H9 (cell line): ENCODE measurements around the gene PGPEP1. TPM values are rescaled to one million over a fixed set of nuclear protein-coding genes. Genes with fewer than 3 reads are reported as not detected.

Experiments
- DNase-seq: peaks from one replicate; pipeline ENCODE4 v3.0.0-alpha.2; 2017
- H2AFZ ChIP-seq: one replicate; pipeline ENCODE4 v1.6.1; 2013; ENCODE audit warnings: mild to moderate bottlenecking, low read length, control low read depth, moderate library complexity
- H2AK5ac ChIP-seq: 2 replicates; pipeline ENCODE4 v1.6.1; 2013; ENCODE audit warnings: low read length, control low read depth, mixed read lengths; ENCODE audit not compliant: insufficient read length
- H2BK120ac ChIP-seq: one replicate; pipeline ENCODE4 v1.6.1; 2013; ENCODE audit warnings: low read depth, mild to moderate bottlenecking, low read length, control low read depth, inconsistent platforms; ENCODE audit not compliant: poor library complexity, severe bottlenecking
- H2BK12ac ChIP-seq: 2 replicates; pipeline ENCODE4 v1.6.1; 2013; ENCODE audit warnings: low read length, control low read depth, mixed read lengths, low read depth; ENCODE audit not compliant: insufficient read length
- H2BK15ac ChIP-seq: 2 replicates; pipeline ENCODE4 v1.6.1; 2013; ENCODE audit warnings: low read depth, low read length, control low read depth
- H2BK20ac ChIP-seq: one replicate; pipeline ENCODE4 v1.6.1; 2013; ENCODE audit warnings: low read depth, mild to moderate bottlenecking, low read length, control low read depth, inconsistent platforms; ENCODE audit not compliant: poor library complexity, severe bottlenecking
- H2BK5ac ChIP-seq: 2 replicates; pipeline ENCODE4 v1.6.1; 2013; ENCODE audit warnings: low read length, control low read depth, mixed read lengths; ENCODE audit not compliant: insufficient read length
- H3K14ac ChIP-seq: 2 replicates; pipeline ENCODE4 v1.6.1; 2013; ENCODE audit warnings: low read length, control low read depth; ENCODE audit not compliant: insufficient read depth
- H3K18ac ChIP-seq: 2 replicates; pipeline ENCODE4 v1.6.1; 2013; ENCODE audit warnings: low read depth, mild to moderate bottlenecking, mixed read lengths, low read length, control low read depth; ENCODE audit not compliant: insufficient read length
- H3K23ac ChIP-seq: 2 replicates; pipeline ENCODE4 v1.6.1; 2013; ENCODE audit warnings: low read length, control low read depth, mixed read lengths, low read depth; ENCODE audit not compliant: insufficient read length
- H3K23me2 ChIP-seq: 2 replicates; pipeline ENCODE4 v1.6.1; 2013; ENCODE audit warnings: low read depth, mild to moderate bottlenecking, mixed read lengths, low read length, control low read depth; ENCODE audit not compliant: insufficient read length, poor library complexity, severe bottlenecking
- H3K27ac ChIP-seq: 2 replicates; pipeline ENCODE4 v1.5.1; 2013; ENCODE audit warnings: low read length, control low read depth, mixed read lengths, low read depth; ENCODE audit not compliant: insufficient read length
- H3K27me3 ChIP-seq: 2 replicates; pipeline ENCODE4 v1.6.1; 2013; ENCODE audit warnings: low read length, control low read depth, inconsistent platforms; ENCODE audit not compliant: insufficient read depth
- H3K4ac ChIP-seq: 2 replicates; pipeline ENCODE4 v1.6.1; 2013; ENCODE audit warnings: low read depth, mild to moderate bottlenecking, control low read depth, inconsistent platforms, low read length, moderate library complexity
- H3K4me1 ChIP-seq: 2 replicates; pipeline ENCODE4 v1.6.1; 2013; ENCODE audit warnings: low read length, control low read depth, inconsistent platforms; ENCODE audit not compliant: insufficient read depth
- H3K4me2 ChIP-seq: 2 replicates; pipeline ENCODE4 v1.6.1; 2013; ENCODE audit warnings: low read length, control low read depth, mixed read lengths; ENCODE audit not compliant: insufficient read length, insufficient read depth
- H3K56ac ChIP-seq: 2 replicates; pipeline ENCODE4 v1.6.1; 2013; ENCODE audit warnings: low read depth, mild to moderate bottlenecking, mixed read lengths, low read length, control low read depth; ENCODE audit not compliant: insufficient read length
- H3K79me1 ChIP-seq: 2 replicates; pipeline ENCODE4 v1.6.1; 2013; ENCODE audit warnings: low read depth, mild to moderate bottlenecking, moderate library complexity, low read length, control low read depth, inconsistent platforms; ENCODE audit not compliant: insufficient read depth, poor library complexity, severe bottlenecking
- H3K79me2 ChIP-seq: 2 replicates; pipeline ENCODE4 v1.6.1; 2013; ENCODE audit warnings: low read length, control low read depth, inconsistent platforms; ENCODE audit not compliant: insufficient read depth
- H3K9ac ChIP-seq: 2 replicates; pipeline ENCODE4 v1.6.1; 2013; ENCODE audit warnings: low read length, control low read depth, mixed read lengths; ENCODE audit not compliant: insufficient read length; ENCODE audit errors: extremely low read depth
- H3K9me3 ChIP-seq: one replicate; pipeline ENCODE4 v1.6.1; 2013; ENCODE audit warnings: low read depth, low read length, inconsistent platforms; ENCODE audit not compliant: control insufficient read depth
- H3T11ph ChIP-seq: one replicate; pipeline ENCODE4 v1.6.1; 2013; ENCODE audit warnings: mild to moderate bottlenecking, low read length, control low read depth, inconsistent platforms
- H4K20me1 ChIP-seq: one replicate; pipeline ENCODE4 v1.6.1; 2013; ENCODE audit not compliant: control insufficient read depth, insufficient read length, insufficient read depth
- H4K5ac ChIP-seq: 2 replicates; pipeline ENCODE4 v1.6.1; 2013; ENCODE audit warnings: low read depth, mild to moderate bottlenecking, mixed read lengths, low read length, control low read depth; ENCODE audit not compliant: insufficient read length
- H4K8ac ChIP-seq: replicated peaks from 2 replicates; pipeline ENCODE4 v1.6.1; 2013; ENCODE audit warnings: low read length, control low read depth, mixed read lengths, low read depth; ENCODE audit not compliant: insufficient read length
- H4K91ac ChIP-seq: 2 replicates; pipeline ENCODE4 v1.6.1; 2013; ENCODE audit warnings: low read depth, mild to moderate bottlenecking, moderate library complexity, mixed read lengths, low read length, control low read depth; ENCODE audit not compliant: insufficient read length
- H3K27ac Mint-ChIP-seq, 3 experiments: 2 replicates in 2 of 3; 3 replicates in 1 of 3; pipeline ENCODE4 v1.8.0; 2020 to 2021; ENCODE audit warnings: mixed read lengths in 3 of 3, mild to moderate bottlenecking in 1 of 3, moderate library complexity in 1 of 3
- H3K27me3 Mint-ChIP-seq: 2 replicates; pipeline ENCODE4 v1.8.0; 2021; ENCODE audit warnings: low read depth, mild to moderate bottlenecking, moderate library complexity, mixed read lengths
- H3K36me3 Mint-ChIP-seq, 3 experiments: 2 replicates in 2 of 3; 3 replicates in 1 of 3; pipeline ENCODE4 v1.8.0; 2020 to 2021; ENCODE audit warnings: low read depth in 3 of 3, mixed read lengths in 3 of 3; ENCODE audit not compliant: insufficient read depth in 1 of 3
- H3K4me1 Mint-ChIP-seq, 2 experiments: 2 replicates each; pipeline ENCODE4 v1.8.0; 2020; ENCODE audit warnings: mixed read lengths in 2 of 2
- H3K4me3 Mint-ChIP-seq, 2 experiments: 2 replicates in 1 of 2; 3 replicates in 1 of 2; pipeline ENCODE4 v1.8.0; 2020 to 2021; ENCODE audit warnings: mild to moderate bottlenecking in 2 of 2, mixed read lengths in 2 of 2, moderate library complexity in 1 of 2
- H3K9me3 Mint-ChIP-seq, 2 experiments: 2 replicates in 1 of 2; 3 replicates in 1 of 2; pipeline ENCODE4 v1.8.0; 2020; ENCODE audit warnings: mild to moderate bottlenecking in 2 of 2, mixed read lengths in 2 of 2, moderate library complexity in 1 of 2
- CTCF ChIP-seq: fragments of 200-600 bp; sonication (generic); conservative IDR thresholded peaks from 3 replicates; pipeline ENCODE4 v1.8.0; 2021; ENCODE audit warnings: antibody characterized with exemption, mild to moderate bottlenecking
- WGBS: extraction: QIAGEN DNeasy Blood & Tissue Kit; methylation state at CpG from one replicate; pipeline ENCODE4 v1.1.7; 2013; ENCODE audit warnings: missing lambda C conversion rate, low lambda C conversion rate, mixed read lengths; ENCODE audit not compliant: insufficient read length; ENCODE audit errors: extremely low coverage; 5-methylcytosine and 5-hydroxymethylcytosine counted together
- total RNA-seq: library from RNA; stranded (reverse); gene quantifications from 2 replicates; pipeline ENCODE4 v1.2.1, GENCODE V29; 2021

Gene PGPEP1
- total RNA-seq, 1 experiment from 2014 or later: 64.8 TPM

DNA sequence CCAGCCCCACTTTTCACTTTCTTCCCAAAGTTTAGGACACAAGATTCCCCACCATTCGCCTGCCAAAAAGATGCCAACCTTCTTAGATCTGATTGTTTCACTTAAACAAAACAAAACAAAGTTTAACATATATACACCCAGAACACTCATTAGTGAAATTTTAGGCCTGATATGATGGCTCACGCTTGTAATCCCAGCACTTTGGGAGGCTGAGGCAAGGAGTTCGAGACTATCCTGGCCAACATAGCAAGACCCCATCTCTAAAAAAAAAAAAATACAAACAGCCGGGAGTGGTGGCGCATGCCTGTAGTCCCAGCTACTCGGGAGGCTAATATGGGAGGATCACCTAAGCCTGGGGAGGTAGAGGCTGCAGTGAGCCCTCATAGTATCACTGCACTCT, 4.9 kb downstream of the PGPEP1 start:
- Histone ChIP-seq H2AFZ (no peak overlapping the region), H3T11ph (no peak overlapping the region), H3K14ac (no peak overlapping the region), H2BK15ac (no peak overlapping the region), H3K23ac (no peak overlapping the region), H2BK120ac (no peak overlapping the region), H3K79me2 (no peaks in the 10 kb centered on the region), H4K5ac (no peak overlapping the region), H4K20me1 (no peaks in the 10 kb centered on the region), H2BK20ac (no peak overlapping the region), H3K56ac (no peak overlapping the region), H3K27me3 (no peaks in the 10 kb centered on the region), H3K27ac (no peak overlapping the region), H3K9ac (no peak overlapping the region), H2AK5ac (no peak overlapping the region), H2BK12ac (no peak overlapping the region), H3K79me1 (no peaks in the 10 kb centered on the region), H3K23me2 (peaks cover 7% of the 10 kb centered on the region), H4K8ac (no peak overlapping the region), H3K9me3 (no peaks in the 10 kb centered on the region), H3K4ac (no peak overlapping the region; the same call in 1 of the 2 replicates), H3K4me2 (no peak overlapping the region), H3K4me1 (peaks cover 2% of the 10 kb centered on the region), H2BK5ac (no peak overlapping the region), H3K18ac (no peak overlapping the region), H4K91ac (no peak overlapping the region)
- H3K27me3 Mint-ChIP-seq: no peaks in the 10 kb centered on the region
- no peak for DNase-seq
- peaks cover 41 to 43% of the 10 kb centered on the region in 2 experiments for H3K4me1 Mint-ChIP-seq
- TF ChIP-seq CTCF: no peak
- peak overlapping the region in 2 of 3 experiments; percentile 84 to 91; a peak in 3 of 7 replicates for H3K27ac Mint-ChIP-seq
- no peaks in the 10 kb centered on the region; a peak in 2 of 5 replicates for H3K9me3 Mint-ChIP-seq
- H3K36me3 Mint-ChIP-seq: peaks cover 0 to 46% (median 8%) of the 10 kb centered on the region in 3 experiments; a peak in 5 of 7 replicates
- no CpG with 5 or more reads among the region's 6 CpGs for WGBS
- no peak overlapping the region for H3K4me3 Mint-ChIP-seq
